ENCODE data around the gene PAPSS2. TPM values are rescaled to one million over a fixed set of nuclear protein-coding genes. Genes with fewer than 3 reads are reported as not detected.

Gene PAPSS2
- total and polyA plus RNA-seq, 9 donors = 18.0 to 102 (median 42.5) TPM

DNA sequence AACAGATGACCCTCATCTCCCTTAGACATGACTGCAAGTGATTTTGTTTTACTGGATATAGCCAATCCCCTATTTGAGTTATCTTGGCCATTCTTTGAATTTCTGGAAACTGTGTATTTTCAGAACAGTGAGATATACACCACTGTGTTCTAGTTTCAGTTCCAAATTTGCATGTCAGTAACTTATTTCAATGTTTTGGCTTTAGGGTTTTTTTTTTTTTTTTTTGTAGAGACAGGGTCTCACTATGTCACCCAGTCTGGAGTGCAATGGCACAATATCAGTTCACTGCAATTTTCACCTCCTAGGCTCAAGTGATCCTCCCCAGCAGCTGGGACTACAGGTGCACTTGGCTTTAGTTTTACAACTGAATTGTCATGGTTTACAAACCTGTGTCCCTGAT is 91.1 kb downstream of the PAPSS2 start:
- no peak overlapping the region for H3K27ac ChIP-seq
- TF ChIP-seq EP300 (IDR thresholded peaks at IDR 0.05) = no peak
- TF ChIP-seq, protein P1, sequence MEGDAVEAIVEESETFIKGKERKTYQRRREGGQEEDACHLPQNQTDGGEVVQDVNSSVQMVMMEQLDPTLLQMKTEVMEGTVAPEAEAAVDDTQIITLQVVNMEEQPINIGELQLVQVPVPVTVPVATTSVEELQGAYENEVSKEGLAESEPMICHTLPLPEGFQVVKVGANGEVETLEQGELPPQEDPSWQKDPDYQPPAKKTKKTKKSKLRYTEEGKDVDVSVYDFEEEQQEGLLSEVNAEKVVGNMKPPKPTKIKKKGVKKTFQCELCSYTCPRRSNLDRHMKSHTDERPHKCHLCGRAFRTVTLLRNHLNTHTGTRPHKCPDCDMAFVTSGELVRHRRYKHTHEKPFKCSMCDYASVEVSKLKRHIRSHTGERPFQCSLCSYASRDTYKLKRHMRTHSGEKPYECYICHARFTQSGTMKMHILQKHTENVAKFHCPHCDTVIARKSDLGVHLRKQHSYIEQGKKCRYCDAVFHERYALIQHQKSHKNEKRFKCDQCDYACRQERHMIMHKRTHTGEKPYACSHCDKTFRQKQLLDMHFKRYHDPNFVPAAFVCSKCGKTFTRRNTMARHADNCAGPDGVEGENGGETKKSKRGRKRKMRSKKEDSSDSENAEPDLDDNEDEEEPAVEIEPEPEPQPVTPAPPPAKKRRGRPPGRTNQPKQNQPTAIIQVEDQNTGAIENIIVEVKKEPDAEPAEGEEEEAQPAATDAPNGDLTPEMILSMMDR (IDR thresholded peaks at IDR 0.05) = no peak
- no peak for TF ChIP-seq POLR2A (IDR thresholded peaks at IDR 0.05)

DNA sequence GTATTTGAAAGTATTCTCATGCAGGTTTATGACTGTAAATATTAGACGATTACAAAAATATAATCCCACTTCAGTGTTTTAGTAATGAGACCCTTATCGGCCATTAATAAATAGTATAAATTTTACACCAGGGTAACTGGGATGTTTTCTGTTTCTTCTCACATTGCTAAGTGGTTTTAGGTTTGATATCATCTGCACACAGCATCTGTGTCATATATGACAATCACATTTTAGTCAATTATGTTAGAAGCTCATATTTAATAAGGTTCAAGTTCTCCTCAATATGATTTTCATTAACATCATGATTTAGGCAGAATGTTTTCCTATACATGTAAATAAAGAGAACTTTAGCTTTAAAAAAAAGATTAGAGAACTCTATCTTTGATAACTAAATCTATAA is 91.6 kb downstream of the PAPSS2 start:
- Histone ChIP-seq H3K36me3 (no peaks in the 10 kb centered on the region), H3K4me3 (no peak overlapping the region), H3K4me1 (ENCODE audit: insufficient read depth) (no peaks in the 10 kb centered on the region), H3K27ac (no peak overlapping the region), H3K27me3 (no peaks in the 10 kb centered on the region), H3K9me3 (no peaks in the 10 kb centered on the region)
- DNase-seq = no peak
- WGBS, 3 donors = 88 to 92% (median 89%) methylated on average over 2 of the region's 2 CpGs
- TF ChIP-seq POLR2A (IDR thresholded peaks at IDR 0.05) (no peak), EP300 (IDR thresholded peaks at IDR 0.05) (no peak)
- TF ChIP-seq, protein P1 (IDR thresholded peaks at IDR 0.05) = no peak
- intact Hi-C loops (cut with DNase I) = no loop called here

More for the DNA sequence above, 91.1 kb downstream of the PAPSS2 start:
- H3K4me1 ChIP-seq (ENCODE audit: insufficient read depth) = no peaks in the 10 kb centered on the region
- intact Hi-C loops (cut with DNase I) = no loop called here
- no peaks in the 10 kb centered on the region for H3K27me3 ChIP-seq
- no peaks in the 10 kb centered on the region for H3K9me3 ChIP-seq
- H3K36me3 ChIP-seq = no peaks in the 10 kb centered on the region
- DNase-seq = no peak
- no peak overlapping the region for H3K4me3 ChIP-seq

DNA sequence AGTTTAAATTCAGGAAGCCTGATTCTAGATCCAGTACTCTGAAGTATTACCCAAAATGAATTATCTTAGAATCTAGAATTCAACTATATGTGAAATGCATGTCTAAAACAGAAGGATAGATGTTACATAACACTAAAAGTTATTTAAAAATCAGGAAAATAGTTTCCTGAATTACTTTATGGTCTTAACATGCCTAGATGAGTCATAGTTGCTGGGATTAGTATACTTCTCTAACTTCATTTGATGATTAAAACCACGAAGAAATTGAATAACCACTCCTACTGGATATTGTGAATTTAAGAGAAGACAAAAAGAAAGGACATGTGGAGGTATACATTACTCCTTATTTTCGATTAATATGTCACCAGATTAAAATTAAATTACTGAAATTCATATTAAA is 92.9 kb downstream of the PAPSS2 start:
- 71 to 73% (median 71%) methylated on average over 2 of the region's 2 CpGs for WGBS, 3 donors

DNA sequence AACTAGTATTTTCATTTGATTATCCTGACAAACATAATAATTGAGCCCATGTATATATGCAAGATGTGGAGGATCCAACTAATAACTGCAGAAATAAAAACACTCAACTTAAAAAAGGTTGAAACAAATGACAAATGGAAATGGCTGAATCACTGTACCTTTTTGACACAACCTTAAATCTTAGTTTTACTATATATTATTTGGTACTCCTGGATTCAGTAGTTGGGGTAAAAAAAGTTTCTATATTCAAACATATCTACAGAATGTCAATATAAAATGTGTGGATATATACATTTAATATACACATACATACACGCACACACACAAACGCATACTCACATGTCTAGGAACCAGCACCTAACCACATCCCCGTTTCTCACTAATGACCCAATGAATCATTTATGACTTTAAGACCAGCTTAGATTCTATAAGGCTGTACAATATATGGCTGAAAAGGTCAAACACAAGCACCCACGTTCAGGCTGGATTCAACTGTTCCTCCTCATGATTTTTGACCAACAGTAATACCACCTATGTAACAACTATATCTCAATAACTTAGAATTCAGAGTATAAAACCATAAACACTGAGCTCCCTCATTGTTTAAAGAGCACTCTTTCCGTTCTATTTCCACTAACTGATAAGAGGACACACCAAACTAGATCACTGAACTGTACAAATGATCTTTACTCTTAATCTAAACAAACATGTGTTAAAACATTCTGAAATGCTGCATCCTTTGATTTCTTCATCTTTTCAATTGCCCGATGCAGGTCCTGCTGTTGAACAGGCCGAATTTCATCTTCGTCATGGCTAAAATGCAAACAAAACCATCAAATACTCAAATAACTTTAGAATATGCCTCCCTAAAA is 94.6 kb downstream of the PAPSS2 start:
- no peak overlapping the region for H3K27ac ChIP-seq
- DNase-seq = no peak
- no peaks in the 10 kb centered on the region for H3K4me1 ChIP-seq (ENCODE audit: insufficient read depth)
- H3K9me3 ChIP-seq = no peaks in the 10 kb centered on the region
- no peaks in the 10 kb centered on the region for H3K27me3 ChIP-seq
- WGBS, 3 donors = 91 to 93% (median 92%) methylated on average over 8 of the region's 8 CpGs
- TF ChIP-seq EP300 (IDR thresholded peaks at IDR 0.05) = no peak
- TF ChIP-seq, protein P1 (IDR thresholded peaks at IDR 0.05) = no peak
- TF ChIP-seq POLR2A (IDR thresholded peaks at IDR 0.05) = no peak
- H3K4me3 ChIP-seq = no peak overlapping the region
- no peaks in the 10 kb centered on the region for H3K36me3 ChIP-seq
- intact Hi-C loops (cut with DNase I) = no loop called here

More for the DNA sequence above, 92.9 kb downstream of the PAPSS2 start:
- intact Hi-C loops (cut with DNase I) = no loop called here
- Histone ChIP-seq H3K36me3 (no peaks in the 10 kb centered on the region), H3K27ac (no peak overlapping the region), H3K4me1 (ENCODE audit: insufficient read depth) (no peaks in the 10 kb centered on the region), H3K4me3 (no peak overlapping the region), H3K9me3 (no peaks in the 10 kb centered on the region), H3K27me3 (no peaks in the 10 kb centered on the region)
- no peak for DNase-seq
- TF ChIP-seq EP300 (IDR thresholded peaks at IDR 0.05) = no peak
- TF ChIP-seq POLR2A (IDR thresholded peaks at IDR 0.05) = no peak
- TF ChIP-seq, protein P1 (IDR thresholded peaks at IDR 0.05) = no peak

Measured in ovary (tissue), 9 donors.